GM19043 (cell line): ENCODE data around the gene CTAGE6.
A peak's percentile ranks its signal among the peaks of the same experiment; 100 is the strongest.
"Not testable (repeated sequence)": the region's sequence is repeated elsewhere in the genome, so short reads cannot be mapped to it uniquely, and the experiment has no call there.

Experiments
- ATAC-seq: cut with Tn5 transposase; IDR thresholded peaks from one replicate; pipeline ENCODE4 v1.9.1; 2021; ENCODE audit warnings: low read depth; ENCODE audit not compliant: unreplicated experiment

CTAGE6 gene, protein sequence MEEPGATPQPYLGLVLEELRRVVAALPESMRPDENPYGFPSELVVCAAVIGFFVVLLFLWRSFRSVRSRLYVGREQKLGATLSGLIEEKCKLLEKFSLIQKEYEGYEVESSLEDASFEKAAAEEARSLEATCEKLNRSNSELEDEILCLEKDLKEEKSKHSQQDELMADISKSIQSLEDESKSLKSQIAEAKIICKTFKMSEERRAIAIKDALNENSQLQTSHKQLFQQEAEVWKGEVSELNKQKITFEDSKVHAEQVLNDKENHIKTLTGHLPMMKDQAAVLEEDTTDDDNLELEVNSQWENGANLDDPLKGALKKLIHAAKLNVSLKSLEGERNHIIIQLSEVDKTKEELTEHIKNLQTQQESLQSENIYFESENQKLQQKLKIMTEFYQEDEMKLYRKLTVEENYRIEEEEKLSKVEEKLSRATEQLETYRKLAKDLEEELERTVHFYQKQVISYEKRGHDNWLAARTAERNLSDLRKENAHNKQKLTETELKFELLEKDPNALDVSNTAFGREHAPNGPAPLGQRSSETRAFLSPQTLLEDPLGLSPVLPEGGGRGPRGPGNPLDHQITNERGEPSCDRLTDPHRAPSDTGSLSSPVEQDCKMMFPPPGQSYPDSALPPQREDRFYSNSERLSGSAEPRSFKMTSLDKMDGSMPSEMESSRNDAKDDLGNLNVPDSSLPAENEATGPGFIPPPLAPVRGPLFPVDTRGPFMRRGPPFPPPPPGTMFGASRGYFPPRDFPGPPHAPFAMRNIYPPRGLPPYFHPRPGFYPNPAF

DNA sequence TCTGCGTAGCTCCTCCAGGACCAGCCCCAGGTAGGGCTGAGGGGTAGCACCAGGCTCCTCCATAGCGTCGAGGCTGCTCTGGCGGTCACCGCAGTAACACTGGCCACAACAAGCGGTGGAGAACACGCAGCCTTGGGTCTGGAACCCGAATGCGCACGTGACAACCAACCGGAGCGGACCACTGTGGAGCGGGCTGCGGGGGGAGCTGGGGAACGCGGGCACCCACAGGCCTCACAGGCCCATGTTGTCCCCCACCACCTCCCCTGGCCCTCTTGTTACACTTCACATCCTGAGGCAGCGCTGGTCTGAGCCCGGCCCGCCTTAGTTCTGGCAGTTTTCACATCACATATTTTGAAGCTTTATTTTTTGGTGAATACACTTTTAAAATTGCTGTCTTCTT lies at the start of gene CTAGE6:
CTAGE6 (minus strand) TSS at position 101 of the 400 bp plus-strand sequence; CDS start at position 63, 38 bp downstream.
- not testable (repeated sequence) for ATAC-seq

DNA sequence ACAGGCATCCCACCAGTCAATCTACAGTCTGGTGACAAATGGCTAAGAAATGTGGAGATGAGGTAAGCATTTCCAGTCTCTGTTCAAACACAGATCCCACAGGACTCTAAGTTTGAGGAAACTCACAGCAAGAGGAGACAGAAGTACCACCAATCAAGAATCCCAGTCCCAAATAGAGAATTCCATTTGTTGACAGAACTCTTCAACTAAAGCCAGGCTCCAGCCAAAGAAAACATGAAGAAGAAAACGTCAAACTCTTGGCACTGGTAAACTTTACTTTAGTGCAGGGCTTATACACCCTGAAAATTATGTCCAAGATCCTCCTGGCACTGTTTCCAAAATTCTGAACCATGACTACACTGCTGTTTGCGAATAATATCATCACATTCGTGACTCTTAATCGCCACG lies 49.2 kb upstream of the CTAGE6 start:
- not testable (repeated sequence) for ATAC-seq

DNA sequence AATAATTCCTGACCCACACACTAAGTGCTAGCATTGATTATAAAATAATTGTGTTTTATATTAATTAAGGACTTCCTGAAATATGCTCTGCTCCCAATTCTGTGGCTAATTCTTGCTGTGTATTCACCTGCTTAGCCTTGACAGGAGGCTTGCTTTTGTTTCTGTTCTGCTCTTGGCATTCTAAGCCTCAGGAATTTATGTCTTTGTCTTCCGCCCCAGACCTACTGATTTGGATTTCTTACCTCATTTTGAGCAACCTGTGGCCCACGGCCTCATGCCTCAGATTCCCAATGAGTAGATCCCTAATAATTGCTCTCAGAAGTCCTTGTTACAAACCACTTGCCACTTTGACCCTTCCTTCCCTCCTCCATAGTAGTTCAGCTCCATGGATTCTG lies 40.4 kb upstream of the CTAGE6 start:
- ATAC-seq, result not testable (repeated sequence)

DNA sequence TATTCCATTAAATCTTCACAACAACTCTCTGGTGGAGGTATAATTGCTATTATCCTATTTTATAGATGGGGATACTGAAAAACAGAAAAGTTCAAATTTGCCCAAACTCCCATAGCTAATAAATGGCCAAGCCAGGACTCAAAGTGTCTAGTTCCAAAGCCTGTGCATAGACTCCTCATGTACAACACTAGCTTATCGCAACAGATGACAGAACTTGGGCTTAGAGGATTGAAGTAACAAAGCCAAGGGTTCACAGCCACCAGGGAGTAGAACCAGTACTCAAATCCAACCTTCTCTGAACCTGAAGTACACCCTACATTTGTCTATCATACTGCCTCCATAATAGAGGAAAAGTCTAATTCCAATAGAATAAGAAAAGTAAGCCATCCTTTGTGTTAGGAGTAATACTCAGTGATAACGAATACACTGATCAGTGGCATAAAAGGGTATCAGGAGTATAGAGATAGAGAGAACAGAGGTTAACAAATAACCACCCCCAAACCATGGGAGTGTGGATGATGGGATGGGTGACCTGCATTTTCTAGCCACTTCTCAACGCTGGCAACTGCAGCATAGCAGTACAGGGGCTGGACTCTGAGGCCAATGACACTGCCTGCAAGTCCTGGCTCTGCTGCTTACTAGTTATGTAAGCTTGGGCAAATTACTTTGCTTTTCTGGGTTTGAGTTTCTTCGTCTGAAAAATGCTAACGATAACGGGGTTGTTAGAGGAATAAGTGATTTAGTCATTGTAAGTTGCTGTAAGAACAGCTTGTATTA lies 39.8 kb upstream of the CTAGE6 start:
- ATAC-seq, result not testable (repeated sequence)

DNA sequence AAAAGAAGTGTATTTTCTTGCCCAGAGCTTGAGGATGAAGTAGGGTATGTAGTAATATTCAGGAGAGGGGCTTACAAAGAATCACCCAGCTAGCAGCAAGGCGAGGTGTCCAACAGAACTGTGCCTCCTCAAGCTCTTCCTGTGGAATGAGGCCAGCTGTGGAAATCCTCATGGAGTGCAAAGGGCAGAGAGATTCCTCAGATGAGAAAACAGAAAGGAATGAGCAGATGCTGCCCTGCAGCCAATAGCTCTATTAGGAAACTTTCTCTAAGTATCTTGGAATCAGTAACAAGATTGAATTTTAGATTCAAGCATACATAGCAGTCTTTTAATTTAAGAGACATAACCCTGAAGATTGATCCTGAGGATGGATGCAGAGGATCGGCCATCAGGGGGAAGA lies 38.2 kb upstream of the CTAGE6 start:
- not testable (repeated sequence) for ATAC-seq

DNA sequence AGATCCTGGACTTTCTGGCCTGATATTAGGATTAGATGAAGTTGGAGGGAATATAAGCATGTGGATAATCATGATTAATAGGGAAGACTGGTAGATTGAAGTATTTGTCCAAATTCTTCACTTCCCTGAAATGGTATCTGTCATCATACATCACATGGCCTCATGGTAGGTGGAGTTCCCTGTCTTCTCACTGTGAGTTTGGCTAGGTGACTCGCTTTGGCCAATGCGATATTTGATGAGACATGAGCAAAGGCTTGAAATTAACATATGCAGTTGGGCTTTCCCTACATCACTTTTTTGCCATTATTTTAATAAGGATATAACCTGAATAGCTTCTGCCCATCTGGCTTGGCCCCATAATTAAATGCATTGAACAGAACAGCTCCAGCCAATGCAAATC lies 35.1 kb upstream of the CTAGE6 start:
- ATAC-seq, result not testable (repeated sequence)

DNA sequence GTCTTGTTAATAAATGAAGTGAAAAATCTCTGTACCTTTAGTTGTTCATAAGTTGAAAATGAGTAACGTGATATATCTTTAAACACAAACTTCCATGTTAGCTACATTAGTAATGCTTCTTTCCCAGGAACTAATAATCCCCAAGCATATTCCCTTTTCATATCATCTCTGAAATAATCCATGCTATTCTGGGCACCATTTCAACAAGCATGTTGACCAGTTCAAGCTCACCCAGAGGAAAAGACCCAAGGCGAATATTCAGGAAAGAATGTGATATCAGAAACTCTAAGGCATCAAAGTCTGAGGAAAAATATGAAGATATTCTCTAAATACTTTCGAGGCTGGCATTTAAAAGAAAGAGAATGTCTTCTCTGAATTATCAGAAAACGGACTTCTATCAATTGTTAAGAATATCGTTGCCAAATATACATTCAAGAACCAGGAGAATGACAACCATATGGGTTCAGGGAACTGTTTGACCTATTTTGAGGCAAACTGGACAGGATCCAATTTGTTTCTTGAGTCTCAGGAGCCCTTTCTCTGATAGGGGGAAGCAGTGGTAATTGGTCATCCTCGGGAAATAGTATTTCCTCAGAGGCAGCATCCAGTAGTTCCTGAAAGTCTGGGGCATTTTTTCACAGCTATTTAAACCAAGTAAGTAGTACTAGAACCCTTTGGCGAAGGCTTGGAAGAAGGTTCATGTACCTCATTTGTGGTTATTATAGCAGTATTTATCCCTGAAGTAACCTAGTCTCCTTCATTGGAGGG lies 28.1 kb upstream of the CTAGE6 start:
- not testable (repeated sequence) for ATAC-seq

DNA sequence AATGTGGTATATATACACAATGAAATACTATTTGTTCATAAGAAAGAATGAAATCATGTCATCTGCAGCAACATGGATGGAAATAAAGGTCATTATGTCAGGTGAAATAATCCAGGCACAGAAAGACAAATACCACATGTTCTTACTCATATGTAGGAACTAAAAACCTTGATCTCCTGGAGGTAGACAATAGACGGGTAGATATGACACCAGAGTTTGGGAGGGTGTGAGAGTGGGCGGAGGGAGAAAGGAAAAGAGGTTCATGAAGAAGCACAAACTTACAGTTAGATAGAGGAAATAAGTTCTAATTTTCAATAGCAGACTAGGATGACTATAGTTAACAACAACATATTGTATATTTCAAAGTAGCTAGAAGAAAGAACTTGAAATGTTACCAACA lies 22.1 kb upstream of the CTAGE6 start:
- not testable (repeated sequence) for ATAC-seq

DNA sequence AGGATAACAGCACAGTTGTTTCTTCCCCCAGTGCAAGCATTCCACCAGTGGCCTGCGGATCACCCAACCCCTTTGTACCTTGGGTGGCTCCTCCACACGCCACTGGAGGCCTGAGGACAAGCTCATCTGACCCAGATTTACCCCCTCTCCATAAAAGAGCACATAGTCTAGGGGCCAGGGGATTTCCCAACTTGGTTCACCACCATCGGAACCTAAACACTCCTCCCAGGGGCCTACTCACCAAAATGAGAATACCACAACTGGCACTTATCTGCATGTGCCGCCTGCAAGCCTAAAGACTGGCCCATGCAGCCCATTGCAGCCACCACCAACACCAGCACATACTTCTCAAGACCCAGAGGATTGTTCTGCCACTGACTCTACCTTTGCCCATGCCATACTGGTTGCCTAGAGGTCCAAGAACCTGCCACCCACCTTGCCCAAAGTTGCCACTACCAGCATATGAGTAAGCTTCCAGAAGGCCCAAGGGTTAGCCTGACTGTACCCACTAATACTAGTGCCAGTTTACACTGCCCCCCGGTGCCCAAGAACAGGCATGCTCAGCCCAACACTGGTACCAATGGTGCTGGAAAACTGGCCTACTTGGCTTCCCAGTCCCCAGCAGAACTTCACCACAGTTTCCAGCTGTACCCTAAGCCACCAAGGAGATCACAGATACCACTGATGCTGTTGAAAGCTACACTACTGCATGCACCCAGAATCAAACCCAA lies 15.4 kb upstream of the CTAGE6 start:
- not testable (repeated sequence) for ATAC-seq

DNA sequence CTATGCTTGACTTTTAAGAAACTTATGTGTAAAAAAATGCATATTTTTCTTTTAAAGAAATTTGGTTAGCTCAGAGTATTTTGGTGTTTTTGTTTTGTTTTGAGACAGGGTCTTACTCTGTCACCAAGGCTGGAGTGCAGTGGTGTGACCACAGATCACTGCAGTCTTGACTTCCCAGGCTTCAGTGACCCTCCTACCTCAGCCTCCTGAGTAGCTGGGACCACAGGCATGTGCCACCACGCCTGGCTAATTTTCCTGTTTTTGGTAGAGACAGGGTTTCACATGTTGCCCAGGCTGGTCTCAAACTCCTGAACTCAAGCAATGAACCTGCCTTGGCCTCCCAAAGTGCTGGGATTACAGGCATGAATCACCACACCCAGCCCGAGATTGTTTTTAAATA lies 10.0 kb upstream of the CTAGE6 start:
- not testable (repeated sequence) for ATAC-seq

DNA sequence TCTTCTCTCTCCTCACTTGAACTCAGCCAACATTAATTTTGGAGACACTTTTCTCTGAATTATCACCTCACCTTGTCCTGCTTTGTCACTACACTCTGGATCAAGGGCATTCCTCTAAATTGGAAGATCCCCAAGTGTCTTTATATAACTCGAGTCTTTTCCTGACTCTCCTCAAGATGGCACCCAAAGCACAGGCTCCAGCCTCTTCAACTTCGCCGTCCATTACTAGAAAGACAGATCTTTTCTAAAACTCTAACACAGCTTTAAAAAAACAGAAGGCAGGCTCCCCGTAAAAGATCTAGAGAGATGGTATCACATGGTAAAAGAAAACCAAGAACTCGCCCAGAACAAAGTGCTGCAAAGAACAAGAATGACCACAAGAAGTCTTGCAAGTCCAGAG lies 8.2 kb upstream of the CTAGE6 start:
- peak; percentile 42 for ATAC-seq

DNA sequence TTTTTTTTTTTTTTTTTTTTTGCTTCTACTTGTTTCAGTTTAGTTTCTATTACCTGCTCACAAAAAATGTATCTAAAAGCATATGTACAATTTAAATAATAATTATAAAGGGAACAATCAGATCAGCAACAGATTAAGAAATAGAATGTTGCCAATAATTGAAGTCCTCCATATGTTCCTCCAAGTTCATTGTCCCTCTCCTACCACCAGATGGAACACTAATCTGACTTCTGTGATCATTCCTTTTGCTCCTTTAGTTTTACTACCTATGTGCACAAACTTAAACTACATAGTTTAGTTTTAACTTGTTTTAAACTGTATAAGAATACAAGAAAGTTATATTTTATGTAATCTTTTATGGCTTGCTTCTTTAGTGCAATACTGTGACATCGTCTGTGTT lies 5.6 kb upstream of the CTAGE6 start:
- ATAC-seq, result not testable (repeated sequence)

DNA sequence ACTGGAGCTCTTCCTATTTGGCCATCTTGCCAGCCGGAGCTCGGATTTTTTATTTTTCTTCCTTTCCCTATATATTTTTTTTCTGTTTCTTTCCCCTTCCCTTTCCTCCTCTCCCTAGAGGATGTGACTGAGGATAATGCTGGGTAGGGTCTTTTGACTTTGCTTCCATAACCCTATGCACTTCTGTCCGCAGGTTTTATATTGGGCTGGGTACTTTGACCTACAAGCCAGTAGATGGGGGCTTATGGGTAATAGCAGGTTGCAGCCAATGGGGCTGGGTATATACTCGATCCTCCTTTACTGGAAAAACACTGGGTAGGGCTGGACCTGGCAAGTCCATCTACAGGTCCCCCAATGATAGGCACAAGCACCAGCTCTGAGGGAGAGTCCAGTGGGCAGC lies 12.2 kb downstream of the CTAGE6 start:
- not testable (repeated sequence) for ATAC-seq

DNA sequence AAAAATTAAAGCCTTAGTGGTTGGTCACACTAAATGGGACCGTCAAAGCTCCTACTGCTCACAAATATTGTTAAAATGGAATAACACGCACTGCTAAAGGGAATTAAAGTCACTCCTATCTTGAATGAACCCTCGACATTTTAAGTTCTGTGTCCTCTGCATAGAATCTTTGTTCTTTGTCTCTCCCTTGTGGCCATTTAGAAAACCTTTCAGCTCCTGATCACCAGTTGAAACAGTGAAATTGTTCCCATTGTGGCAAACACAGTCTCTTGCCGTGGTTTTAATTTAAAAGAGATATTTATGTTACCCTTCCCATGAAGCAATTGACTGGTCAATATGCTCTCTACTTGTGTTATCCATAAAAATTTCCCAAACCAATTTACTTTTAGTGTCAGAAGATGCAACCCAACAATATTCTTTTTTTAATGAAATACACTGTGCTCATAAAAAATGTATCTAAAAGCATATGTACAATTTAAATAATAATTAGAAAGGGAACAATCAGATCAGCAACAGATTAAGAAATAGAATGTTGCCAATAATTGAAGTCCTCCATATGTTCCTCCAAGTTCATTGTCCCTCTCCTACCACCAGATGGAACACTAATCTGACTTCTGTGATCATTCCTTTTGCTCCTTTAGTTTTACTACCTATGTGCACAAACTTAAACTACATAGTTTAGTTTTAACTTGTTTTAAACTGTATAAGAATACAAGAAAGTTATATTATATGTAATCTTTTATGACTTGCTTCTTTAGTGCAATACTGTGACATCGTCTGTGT lies 20.3 kb downstream of the CTAGE6 start:
- peak; percentile 66 for ATAC-seq

DNA sequence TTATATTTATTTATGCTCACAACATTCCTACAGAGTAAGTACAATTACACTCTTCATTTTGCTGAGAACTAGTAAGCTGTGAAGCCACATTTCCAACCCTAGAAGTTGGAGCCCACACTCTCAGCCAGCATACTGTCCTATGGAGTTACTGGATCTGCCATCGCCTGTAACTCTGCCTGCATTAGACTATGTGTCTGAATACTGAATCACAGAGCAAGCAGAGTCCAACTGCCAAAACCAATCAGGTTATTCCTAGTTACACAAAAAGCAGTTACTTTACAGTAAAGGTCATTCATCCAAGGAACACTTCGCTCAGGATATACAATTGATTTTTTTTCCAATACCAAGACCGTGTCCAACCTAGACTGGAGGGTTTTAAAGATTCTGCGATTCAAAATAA lies 21.5 kb downstream of the CTAGE6 start:
- ATAC-seq, result no peak

DNA sequence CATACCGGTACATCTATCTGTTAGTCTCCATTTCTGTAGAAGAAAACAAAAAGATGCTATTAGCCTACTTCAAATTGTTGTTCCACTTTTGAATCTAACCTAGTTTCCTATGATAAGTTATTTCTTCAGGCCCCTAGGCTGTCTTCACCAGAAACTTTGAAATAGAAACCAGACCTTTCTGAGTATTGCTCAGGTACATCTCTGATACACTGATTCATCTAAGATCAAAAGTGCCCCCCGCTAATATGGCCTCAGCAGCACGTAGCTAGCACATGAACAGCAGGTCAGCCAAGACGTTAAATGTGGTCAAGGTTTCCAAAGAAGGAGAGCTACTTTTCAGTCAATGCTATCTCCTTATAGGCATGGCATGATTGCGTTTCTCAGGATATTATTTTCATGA lies 23.6 kb downstream of the CTAGE6 start:
- no peak for ATAC-seq

DNA sequence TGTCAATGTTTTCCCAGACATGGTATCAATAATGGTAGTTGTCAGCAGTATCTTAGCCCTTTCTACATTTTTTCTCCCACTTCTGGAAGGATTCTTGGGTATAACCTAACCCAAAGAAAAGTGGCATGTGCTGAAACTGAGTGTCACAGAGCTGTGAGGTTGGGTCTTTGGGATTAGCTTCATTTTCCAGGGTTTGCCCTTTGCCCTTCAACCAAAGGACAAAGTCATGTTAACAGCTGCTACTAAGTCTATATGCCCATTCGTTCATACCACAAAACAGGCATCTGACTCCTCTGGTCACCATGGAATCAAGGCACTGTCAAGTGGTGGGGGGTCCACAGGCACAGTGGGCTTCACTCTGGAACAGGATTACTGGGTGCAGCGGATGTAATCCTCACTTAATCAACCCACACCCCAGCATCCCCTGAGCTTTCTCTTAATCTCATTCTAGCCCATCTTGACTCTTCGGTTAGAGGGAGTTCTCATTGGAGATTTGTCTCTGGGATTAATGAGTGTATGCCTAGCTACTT lies 29.1 kb downstream of the CTAGE6 start:
- no peak for ATAC-seq

DNA sequence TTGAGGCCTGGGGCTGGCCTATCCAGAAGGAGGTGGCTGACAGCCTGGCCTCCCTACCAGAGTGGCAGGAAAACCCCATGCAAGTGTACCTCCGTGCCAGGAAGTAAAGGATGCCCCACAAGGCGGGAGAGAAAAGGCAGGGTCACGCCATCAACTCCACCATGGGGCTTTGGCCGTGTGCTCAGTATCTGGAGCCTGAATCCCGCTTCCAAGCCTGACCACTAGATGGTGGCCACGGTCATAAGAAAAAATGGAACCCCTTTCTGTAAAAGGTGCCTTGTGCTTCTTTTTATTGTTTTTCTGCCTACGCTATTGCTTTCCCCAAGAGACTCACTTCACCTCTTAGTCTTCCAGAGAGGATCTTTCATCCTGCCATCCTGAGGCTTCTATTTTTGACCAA lies 29.9 kb downstream of the CTAGE6 start:
- ATAC-seq, result peak; percentile 80
